Measurements from ENCODE around the gene L3MBTL4.
"Not testable (repeated sequence)": the region's sequence is repeated elsewhere in the genome, so short reads cannot be mapped to it uniquely, and the experiment has no call there.

The L3MBTL4 gene

GRCh38 chr18:6161549-6161948, 253.2 kb downstream of the L3MBTL4 start:
- DNase-seq = no peak

- DNase-seq = no peak
Measured at GRCh38 chr18:6159426-6159825, 255.3 kb downstream of the L3MBTL4 start.

GRCh38 chr18:6158958-6159357, 255.8 kb downstream of the L3MBTL4 start:
- DNase-seq = no peak

GRCh38 chr18:6156446-6156845, 258.3 kb downstream of the L3MBTL4 start:
- DNase-seq = no peak

- DNase-seq = no peak
Measured at GRCh38 chr18:6155707-6156106, 259.0 kb downstream of the L3MBTL4 start.

- no peak for DNase-seq
Measured at GRCh38 chr18:6150430-6150829, 264.3 kb downstream of the L3MBTL4 start.

GRCh38 chr18:6146307-6146661, 268.4 kb downstream of the L3MBTL4 start:
- DNase-seq = no peak

GRCh38 chr18:6145645-6146306, 268.9 kb downstream of the L3MBTL4 start:
- DNase-seq = no peak

- no peak for DNase-seq
Measured at GRCh38 chr18:6139007-6139406, 275.7 kb downstream of the L3MBTL4 start.

GRCh38 chr18:6135901-6136300, 278.8 kb downstream of the L3MBTL4 start:
- DNase-seq = not testable (repeated sequence)

- DNase-seq = not testable (repeated sequence)
Measured at GRCh38 chr18:6135029-6135428, 279.7 kb downstream of the L3MBTL4 start.

- DNase-seq = no peak
Measured at GRCh38 chr18:6132751-6133368, 281.9 kb downstream of the L3MBTL4 start.

GRCh38 chr18:6120820-6121279, 293.9 kb downstream of the L3MBTL4 start:
- DNase-seq = no peak

GRCh38 chr18:6119761-6120160, 294.9 kb downstream of the L3MBTL4 start:
- DNase-seq = no peak

GRCh38 chr18:6118080-6118479, 296.6 kb downstream of the L3MBTL4 start:
- DNase-seq = no peak

- DNase-seq = no peak
Measured at GRCh38 chr18:6115710-6116109, 299.0 kb downstream of the L3MBTL4 start.

- DNase-seq = no peak
Measured at GRCh38 chr18:6113650-6114049, 301.1 kb downstream of the L3MBTL4 start.

GRCh38 chr18:6111726-6112125, 303.0 kb downstream of the L3MBTL4 start:
- no peak for DNase-seq

- no peak for DNase-seq
Measured at GRCh38 chr18:6109743-6110142, 305.0 kb downstream of the L3MBTL4 start.

GRCh38 chr18:6107794-6108193, 306.9 kb downstream of the L3MBTL4 start:
- no peak for DNase-seq

- DNase-seq = no peak
Measured at GRCh38 chr18:6106091-6106685, 308.5 kb downstream of the L3MBTL4 start.

GRCh38 chr18:6103741-6104140, 311.0 kb downstream of the L3MBTL4 start:
- DNase-seq = no peak

GRCh38 chr18:6096730-6097129, 318.0 kb downstream of the L3MBTL4 start:
- no peak for DNase-seq

GRCh38 chr18:6088432-6088831, 326.3 kb downstream of the L3MBTL4 start:
- no peak for DNase-seq

All from NCI-H526 (cell line).